Measurements from ENCODE around the gene AKAIN1.

The AKAIN1 gene

GRCh38 chr18:5164903-5165302, 32.2 kb downstream of the AKAIN1 start:
- Histone ChIP-seq H3K27ac (ENCODE audit: insufficient read depth, low read length, poor library complexity, severe bottlenecking) (no peak overlapping the region), H3K4me1 (ENCODE audit: control insufficient read depth, insufficient read depth, low read length, poor library complexity, severe bottlenecking) (no peaks in the 10 kb centered on the region), H3K4me3 (ENCODE audit: insufficient read depth, low read depth, low read length, poor library complexity, severe bottlenecking) (no peak overlapping the region), H3K36me3 (ENCODE audit: control insufficient read depth, insufficient read depth, low read length) (no peaks in the 10 kb centered on the region), H3K9me3 (ENCODE audit: control insufficient read depth, low read length) (no peaks in the 10 kb centered on the region), H3K27me3 (replicated peaks; ENCODE audit: control insufficient read depth, insufficient read depth, low read length, poor library complexity, severe bottlenecking) (no peaks in the 10 kb centered on the region)
- DNase-seq, result no peak

- DNase-seq, result no peak
- Histone ChIP-seq H3K27me3 (replicated peaks; ENCODE audit: control insufficient read depth, insufficient read depth, low read length, poor library complexity, severe bottlenecking) (no peaks in the 10 kb centered on the region), H3K9me3 (ENCODE audit: control insufficient read depth, low read length) (no peaks in the 10 kb centered on the region), H3K4me1 (ENCODE audit: control insufficient read depth, insufficient read depth, low read length, poor library complexity, severe bottlenecking) (no peaks in the 10 kb centered on the region), H3K27ac (ENCODE audit: insufficient read depth, low read length, poor library complexity, severe bottlenecking) (no peak overlapping the region), H3K4me3 (ENCODE audit: insufficient read depth, low read depth, low read length, poor library complexity, severe bottlenecking) (no peak overlapping the region), H3K36me3 (ENCODE audit: control insufficient read depth, insufficient read depth, low read length) (no peaks in the 10 kb centered on the region)
Measured at GRCh38 chr18:5162111-5162510, 34.9 kb downstream of the AKAIN1 start.

- no peak overlapping the region for H3K4me3 ChIP-seq (ENCODE audit: insufficient read depth, low read depth, low read length, poor library complexity, severe bottlenecking)
- no peak overlapping the region for H3K27ac ChIP-seq (ENCODE audit: insufficient read depth, low read length, poor library complexity, severe bottlenecking)
- no peak for DNase-seq
- no peaks in the 10 kb centered on the region for H3K36me3 ChIP-seq (ENCODE audit: control insufficient read depth, insufficient read depth, low read length)
- no peaks in the 10 kb centered on the region for H3K4me1 ChIP-seq (ENCODE audit: control insufficient read depth, insufficient read depth, low read length, poor library complexity, severe bottlenecking)
- no peaks in the 10 kb centered on the region for H3K9me3 ChIP-seq (ENCODE audit: control insufficient read depth, low read length)
- H3K27me3 ChIP-seq (replicated peaks; ENCODE audit: control insufficient read depth, insufficient read depth, low read length, poor library complexity, severe bottlenecking), result no peaks in the 10 kb centered on the region
Measured at GRCh38 chr18:5159080-5159479, 38.0 kb downstream of the AKAIN1 start.

GRCh38 chr18:5158587-5158986, 38.5 kb downstream of the AKAIN1 start:
- H3K9me3 ChIP-seq (ENCODE audit: control insufficient read depth, low read length), result no peaks in the 10 kb centered on the region
- H3K27me3 ChIP-seq (replicated peaks; ENCODE audit: control insufficient read depth, insufficient read depth, low read length, poor library complexity, severe bottlenecking), result no peaks in the 10 kb centered on the region
- no peak overlapping the region for H3K27ac ChIP-seq (ENCODE audit: insufficient read depth, low read length, poor library complexity, severe bottlenecking)
- no peak for DNase-seq
- no peak overlapping the region for H3K4me3 ChIP-seq (ENCODE audit: insufficient read depth, low read depth, low read length, poor library complexity, severe bottlenecking)
- H3K36me3 ChIP-seq (ENCODE audit: control insufficient read depth, insufficient read depth, low read length), result no peaks in the 10 kb centered on the region
- no peaks in the 10 kb centered on the region for H3K4me1 ChIP-seq (ENCODE audit: control insufficient read depth, insufficient read depth, low read length, poor library complexity, severe bottlenecking)

- Histone ChIP-seq H3K9me3 (ENCODE audit: control insufficient read depth, low read length) (no peaks in the 10 kb centered on the region), H3K27ac (ENCODE audit: insufficient read depth, low read length, poor library complexity, severe bottlenecking) (no peak overlapping the region), H3K4me3 (ENCODE audit: insufficient read depth, low read depth, low read length, poor library complexity, severe bottlenecking) (no peak overlapping the region), H3K4me1 (ENCODE audit: control insufficient read depth, insufficient read depth, low read length, poor library complexity, severe bottlenecking) (no peaks in the 10 kb centered on the region), H3K27me3 (replicated peaks; ENCODE audit: control insufficient read depth, insufficient read depth, low read length, poor library complexity, severe bottlenecking) (no peaks in the 10 kb centered on the region), H3K36me3 (ENCODE audit: control insufficient read depth, insufficient read depth, low read length) (no peaks in the 10 kb centered on the region)
- no peak for DNase-seq
Measured at GRCh38 chr18:5158172-5158571, 38.9 kb downstream of the AKAIN1 start.

- Histone ChIP-seq H3K4me3 (ENCODE audit: insufficient read depth, low read depth, low read length, poor library complexity, severe bottlenecking) (no peak overlapping the region), H3K4me1 (ENCODE audit: control insufficient read depth, insufficient read depth, low read length, poor library complexity, severe bottlenecking) (no peaks in the 10 kb centered on the region), H3K27me3 (replicated peaks; ENCODE audit: control insufficient read depth, insufficient read depth, low read length, poor library complexity, severe bottlenecking) (no peaks in the 10 kb centered on the region), H3K9me3 (ENCODE audit: control insufficient read depth, low read length) (no peaks in the 10 kb centered on the region), H3K36me3 (ENCODE audit: control insufficient read depth, insufficient read depth, low read length) (no peaks in the 10 kb centered on the region), H3K27ac (ENCODE audit: insufficient read depth, low read length, poor library complexity, severe bottlenecking) (no peak overlapping the region)
- no peak for DNase-seq
Measured at GRCh38 chr18:5155907-5156287, 41.2 kb downstream of the AKAIN1 start.

GRCh38 chr18:5155218-5155906, 41.7 kb downstream of the AKAIN1 start:
- Histone ChIP-seq H3K4me1 (ENCODE audit: control insufficient read depth, insufficient read depth, low read length, poor library complexity, severe bottlenecking) (no peaks in the 10 kb centered on the region), H3K36me3 (ENCODE audit: control insufficient read depth, insufficient read depth, low read length) (no peaks in the 10 kb centered on the region), H3K9me3 (ENCODE audit: control insufficient read depth, low read length) (no peaks in the 10 kb centered on the region), H3K27me3 (replicated peaks; ENCODE audit: control insufficient read depth, insufficient read depth, low read length, poor library complexity, severe bottlenecking) (no peaks in the 10 kb centered on the region), H3K4me3 (ENCODE audit: insufficient read depth, low read depth, low read length, poor library complexity, severe bottlenecking) (no peak overlapping the region), H3K27ac (ENCODE audit: insufficient read depth, low read length, poor library complexity, severe bottlenecking) (no peak overlapping the region)
- DNase-seq, result no peak

- no peak for DNase-seq
- Histone ChIP-seq H3K27ac (ENCODE audit: insufficient read depth, low read length, poor library complexity, severe bottlenecking) (no peak overlapping the region), H3K36me3 (ENCODE audit: control insufficient read depth, insufficient read depth, low read length) (no peaks in the 10 kb centered on the region), H3K27me3 (replicated peaks; ENCODE audit: control insufficient read depth, insufficient read depth, low read length, poor library complexity, severe bottlenecking) (no peaks in the 10 kb centered on the region), H3K9me3 (ENCODE audit: control insufficient read depth, low read length) (no peaks in the 10 kb centered on the region), H3K4me1 (ENCODE audit: control insufficient read depth, insufficient read depth, low read length, poor library complexity, severe bottlenecking) (no peaks in the 10 kb centered on the region), H3K4me3 (ENCODE audit: insufficient read depth, low read depth, low read length, poor library complexity, severe bottlenecking) (no peak overlapping the region)
Measured at GRCh38 chr18:5152343-5153020, 44.6 kb downstream of the AKAIN1 start.

- no peak overlapping the region for H3K27ac ChIP-seq (ENCODE audit: insufficient read depth, low read length, poor library complexity, severe bottlenecking)
- no peaks in the 10 kb centered on the region for H3K4me1 ChIP-seq (ENCODE audit: control insufficient read depth, insufficient read depth, low read length, poor library complexity, severe bottlenecking)
- no peaks in the 10 kb centered on the region for H3K36me3 ChIP-seq (ENCODE audit: control insufficient read depth, insufficient read depth, low read length)
- H3K9me3 ChIP-seq (ENCODE audit: control insufficient read depth, low read length), result no peaks in the 10 kb centered on the region
- H3K27me3 ChIP-seq (replicated peaks; ENCODE audit: control insufficient read depth, insufficient read depth, low read length, poor library complexity, severe bottlenecking), result no peaks in the 10 kb centered on the region
- no peak for DNase-seq
- no peak overlapping the region for H3K4me3 ChIP-seq (ENCODE audit: insufficient read depth, low read depth, low read length, poor library complexity, severe bottlenecking)
Measured at GRCh38 chr18:5150894-5151293, 46.2 kb downstream of the AKAIN1 start.

GRCh38 chr18:5146093-5146492, 51.0 kb downstream of the AKAIN1 start:
- no peak for DNase-seq
- Histone ChIP-seq H3K27ac (ENCODE audit: insufficient read depth, low read length, poor library complexity, severe bottlenecking) (no peak overlapping the region), H3K36me3 (ENCODE audit: control insufficient read depth, insufficient read depth, low read length) (no peaks in the 10 kb centered on the region), H3K4me1 (ENCODE audit: control insufficient read depth, insufficient read depth, low read length, poor library complexity, severe bottlenecking) (no peaks in the 10 kb centered on the region), H3K4me3 (ENCODE audit: insufficient read depth, low read depth, low read length, poor library complexity, severe bottlenecking) (no peak overlapping the region), H3K27me3 (replicated peaks; ENCODE audit: control insufficient read depth, insufficient read depth, low read length, poor library complexity, severe bottlenecking) (no peaks in the 10 kb centered on the region), H3K9me3 (ENCODE audit: control insufficient read depth, low read length) (no peaks in the 10 kb centered on the region)
